HepG2 (cell line): ENCODE measurements around the gene SLCO1C1. TPM values are rescaled to one million over a fixed set of nuclear protein-coding genes. Genes with fewer than 3 reads are reported as not detected.

Experiments
- CBX1 ChIP-seq: IDR thresholded peaks from one replicate; pipeline ENCODE4 v1.6.1; 2016; ENCODE audit warnings: antibody characterized with exemption, low read depth
- HOXA9 ChIP-seq: sonication (generic); formaldehyde crosslinking; IDR thresholded peaks from 2 replicates; pipeline ENCODE4 v1.8.1; 2022; ENCODE audit warnings: missing genetic modification reagents, mild to moderate bottlenecking, moderate library complexity, borderline replicate concordance
- MED13 ChIP-seq: sonication (generic); formaldehyde crosslinking; IDR thresholded peaks from 2 replicates; pipeline ENCODE4 v1.5.0; 2020; ENCODE audit warnings: missing genetic modification reagents
- REXO4 ChIP-seq: sonication (generic); formaldehyde crosslinking; IDR thresholded peaks from 2 replicates; pipeline ENCODE4 v1.8.0; 2022; ENCODE audit warnings: missing genetic modification reagents, mild to moderate bottlenecking, borderline replicate concordance
- RFXAP ChIP-seq: sonication (generic); formaldehyde crosslinking; IDR thresholded peaks from 2 replicates; pipeline ENCODE4 v1.4.0; 2020; ENCODE audit warnings: missing genetic modification reagents, borderline replicate concordance
- SRSF1 ChIP-seq: fragments of 200-400 bp; formaldehyde crosslinking; optimal IDR thresholded peaks from 2 replicates; pipeline ENCODE3; 2017; ENCODE audit warnings: mild to moderate bottlenecking, low read depth, low read length, moderate library complexity
- ZNF205 ChIP-seq: IDR thresholded peaks from 2 replicates; pipeline ENCODE4 v1.6.1; 2018; ENCODE audit warnings: missing biosample characterization, missing genetic modification reagents
- ZNF335 ChIP-seq: sonication (generic); formaldehyde crosslinking; IDR thresholded peaks from 2 replicates; pipeline ENCODE4 v1.4.0; 2020; ENCODE audit warnings: missing genetic modification reagents
- polyA plus RNA-seq, 8 experiments: library from polyadenylated mRNA; depleted of rRNA in 3 of 8; stranded (reverse) in 7 of 8; unstranded in 1 of 8; fragments of >200 nt; fragmentation: Illumina TruSeq in 4 of 8; extraction: Trizol in 4 of 8; gene quantifications; 2 replicates each; pipeline versions ENCODE4 v1.2.1 to v1.2.3, GENCODE V29; 2011 to 2016; ENCODE audit warnings: low read depth in 4 of 8, missing spikeins in 1 of 8, mixed read lengths in 1 of 8; ENCODE audit not compliant: insufficient read depth in 1 of 8
- total RNA-seq, 5 experiments: library from RNA; depleted of rRNA; stranded (reverse); fragments of >200 nt; fragmentation: Illumina TruSeq; extraction: Trizol; gene quantifications; 2 replicates each; pipeline ENCODE4 v1.2.3, GENCODE V29; 2016; ENCODE audit warnings: low read depth in 1 of 5
- TF ChIP-seq, protein P1 (sequence below): sonication (generic); formaldehyde crosslinking; IDR thresholded peaks from 2 replicates; pipeline ENCODE4 v1.5.0; 2020; ENCODE audit warnings: mild to moderate bottlenecking, missing genetic modification reagents
- TF ChIP-seq, protein P2 (sequence below): sonication (generic); formaldehyde crosslinking; IDR thresholded peaks from 2 replicates; pipeline ENCODE4 v1.5.0; 2020; ENCODE audit warnings: mild to moderate bottlenecking, missing genetic modification reagents, moderate library complexity
- TF ChIP-seq, protein P3 (sequence below): IDR thresholded peaks from 2 replicates; pipeline ENCODE4 v1.4.0; 2020; ENCODE audit warnings: mild to moderate bottlenecking, missing genetic modification reagents
- TF ChIP-seq, protein P4 (sequence below): sonication (generic); formaldehyde crosslinking; IDR thresholded peaks from 2 replicates; pipeline ENCODE4 v1.5.0; 2020; ENCODE audit warnings: missing genetic modification reagents
- TF ChIP-seq, protein P5 (sequence below): sonication (generic); formaldehyde crosslinking; IDR thresholded peaks from 2 replicates; pipeline ENCODE4 v1.4.0; 2020; ENCODE audit warnings: missing genetic modification reagents
- TF ChIP-seq, protein P6 (sequence below): IDR thresholded peaks from 2 replicates; pipeline ENCODE4 v1.6.1; 2018; ENCODE audit warnings: missing genetic modification reagents

The SLCO1C1 gene
- total and polyA plus RNA-seq, 2 of the 13 experiments (the other 11 are each of a cell fraction or from before 2014, with no cell fraction given) = not detected

DNA sequence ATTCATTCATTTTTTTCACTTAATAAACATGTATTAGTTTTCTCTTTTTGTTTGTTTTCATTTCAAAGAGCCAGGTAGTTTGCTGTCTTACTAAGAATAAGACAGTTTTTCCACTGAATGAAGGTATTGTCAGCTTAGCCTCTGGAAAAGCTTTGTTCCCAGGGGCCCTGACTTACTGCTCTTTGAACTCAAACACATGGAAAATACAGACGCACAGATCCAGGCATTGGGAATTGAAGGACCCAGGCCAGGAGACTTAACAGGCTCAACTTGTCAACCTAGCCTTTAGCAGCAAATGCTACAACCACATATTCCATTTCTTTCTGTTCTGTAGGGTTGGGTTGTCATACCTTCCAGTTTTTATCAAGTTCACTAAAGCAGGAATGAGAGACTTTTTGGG is 38.5 kb upstream of the SLCO1C1 start (continued):
- TF ChIP-seq, protein P1, sequence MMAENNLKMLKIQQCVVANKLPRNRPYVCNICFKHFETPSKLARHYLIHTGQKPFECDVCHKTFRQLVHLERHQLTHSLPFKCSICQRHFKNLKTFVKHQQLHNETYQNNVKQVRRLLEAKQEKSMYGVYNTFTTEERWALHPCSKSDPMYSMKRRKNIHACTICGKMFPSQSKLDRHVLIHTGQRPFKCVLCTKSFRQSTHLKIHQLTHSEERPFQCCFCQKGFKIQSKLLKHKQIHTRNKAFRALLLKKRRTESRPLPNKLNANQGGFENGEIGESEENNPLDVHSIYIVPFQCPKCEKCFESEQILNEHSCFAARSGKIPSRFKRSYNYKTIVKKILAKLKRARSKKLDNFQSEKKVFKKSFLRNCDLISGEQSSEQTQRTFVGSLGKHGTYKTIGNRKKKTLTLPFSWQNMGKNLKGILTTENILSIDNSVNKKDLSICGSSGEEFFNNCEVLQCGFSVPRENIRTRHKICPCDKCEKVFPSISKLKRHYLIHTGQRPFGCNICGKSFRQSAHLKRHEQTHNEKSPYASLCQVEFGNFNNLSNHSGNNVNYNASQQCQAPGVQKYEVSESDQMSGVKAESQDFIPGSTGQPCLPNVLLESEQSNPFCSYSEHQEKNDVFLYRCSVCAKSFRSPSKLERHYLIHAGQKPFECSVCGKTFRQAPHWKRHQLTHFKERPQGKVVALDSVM (CRISPR knock-in tag) = no peak
- no peak for TF ChIP-seq REXO4
- TF ChIP-seq HOXA9 (CRISPR knock-in tag) = no peak
- no peak for TF ChIP-seq SRSF1
- no peak for TF ChIP-seq MED13 (CRISPR knock-in tag)
- TF ChIP-seq ZNF205 = no peak
- 0 out of 2 replicates have a peak, but pooled peaks have one; percentile 37 for TF ChIP-seq RFXAP (CRISPR knock-in tag)
- TF ChIP-seq ZNF335 (CRISPR knock-in tag) = no peak
- TF ChIP-seq, protein P2, sequence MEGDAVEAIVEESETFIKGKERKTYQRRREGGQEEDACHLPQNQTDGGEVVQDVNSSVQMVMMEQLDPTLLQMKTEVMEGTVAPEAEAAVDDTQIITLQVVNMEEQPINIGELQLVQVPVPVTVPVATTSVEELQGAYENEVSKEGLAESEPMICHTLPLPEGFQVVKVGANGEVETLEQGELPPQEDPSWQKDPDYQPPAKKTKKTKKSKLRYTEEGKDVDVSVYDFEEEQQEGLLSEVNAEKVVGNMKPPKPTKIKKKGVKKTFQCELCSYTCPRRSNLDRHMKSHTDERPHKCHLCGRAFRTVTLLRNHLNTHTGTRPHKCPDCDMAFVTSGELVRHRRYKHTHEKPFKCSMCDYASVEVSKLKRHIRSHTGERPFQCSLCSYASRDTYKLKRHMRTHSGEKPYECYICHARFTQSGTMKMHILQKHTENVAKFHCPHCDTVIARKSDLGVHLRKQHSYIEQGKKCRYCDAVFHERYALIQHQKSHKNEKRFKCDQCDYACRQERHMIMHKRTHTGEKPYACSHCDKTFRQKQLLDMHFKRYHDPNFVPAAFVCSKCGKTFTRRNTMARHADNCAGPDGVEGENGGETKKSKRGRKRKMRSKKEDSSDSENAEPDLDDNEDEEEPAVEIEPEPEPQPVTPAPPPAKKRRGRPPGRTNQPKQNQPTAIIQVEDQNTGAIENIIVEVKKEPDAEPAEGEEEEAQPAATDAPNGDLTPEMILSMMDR (CRISPR knock-in tag) = no peak
- TF ChIP-seq, protein P3, sequence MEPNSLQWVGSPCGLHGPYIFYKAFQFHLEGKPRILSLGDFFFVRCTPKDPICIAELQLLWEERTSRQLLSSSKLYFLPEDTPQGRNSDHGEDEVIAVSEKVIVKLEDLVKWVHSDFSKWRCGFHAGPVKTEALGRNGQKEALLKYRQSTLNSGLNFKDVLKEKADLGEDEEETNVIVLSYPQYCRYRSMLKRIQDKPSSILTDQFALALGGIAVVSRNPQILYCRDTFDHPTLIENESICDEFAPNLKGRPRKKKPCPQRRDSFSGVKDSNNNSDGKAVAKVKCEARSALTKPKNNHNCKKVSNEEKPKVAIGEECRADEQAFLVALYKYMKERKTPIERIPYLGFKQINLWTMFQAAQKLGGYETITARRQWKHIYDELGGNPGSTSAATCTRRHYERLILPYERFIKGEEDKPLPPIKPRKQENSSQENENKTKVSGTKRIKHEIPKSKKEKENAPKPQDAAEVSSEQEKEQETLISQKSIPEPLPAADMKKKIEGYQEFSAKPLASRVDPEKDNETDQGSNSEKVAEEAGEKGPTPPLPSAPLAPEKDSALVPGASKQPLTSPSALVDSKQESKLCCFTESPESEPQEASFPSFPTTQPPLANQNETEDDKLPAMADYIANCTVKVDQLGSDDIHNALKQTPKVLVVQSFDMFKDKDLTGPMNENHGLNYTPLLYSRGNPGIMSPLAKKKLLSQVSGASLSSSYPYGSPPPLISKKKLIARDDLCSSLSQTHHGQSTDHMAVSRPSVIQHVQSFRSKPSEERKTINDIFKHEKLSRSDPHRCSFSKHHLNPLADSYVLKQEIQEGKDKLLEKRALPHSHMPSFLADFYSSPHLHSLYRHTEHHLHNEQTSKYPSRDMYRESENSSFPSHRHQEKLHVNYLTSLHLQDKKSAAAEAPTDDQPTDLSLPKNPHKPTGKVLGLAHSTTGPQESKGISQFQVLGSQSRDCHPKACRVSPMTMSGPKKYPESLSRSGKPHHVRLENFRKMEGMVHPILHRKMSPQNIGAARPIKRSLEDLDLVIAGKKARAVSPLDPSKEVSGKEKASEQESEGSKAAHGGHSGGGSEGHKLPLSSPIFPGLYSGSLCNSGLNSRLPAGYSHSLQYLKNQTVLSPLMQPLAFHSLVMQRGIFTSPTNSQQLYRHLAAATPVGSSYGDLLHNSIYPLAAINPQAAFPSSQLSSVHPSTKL (CRISPR knock-in tag) = peak; percentile 93
- TF ChIP-seq, protein P4, sequence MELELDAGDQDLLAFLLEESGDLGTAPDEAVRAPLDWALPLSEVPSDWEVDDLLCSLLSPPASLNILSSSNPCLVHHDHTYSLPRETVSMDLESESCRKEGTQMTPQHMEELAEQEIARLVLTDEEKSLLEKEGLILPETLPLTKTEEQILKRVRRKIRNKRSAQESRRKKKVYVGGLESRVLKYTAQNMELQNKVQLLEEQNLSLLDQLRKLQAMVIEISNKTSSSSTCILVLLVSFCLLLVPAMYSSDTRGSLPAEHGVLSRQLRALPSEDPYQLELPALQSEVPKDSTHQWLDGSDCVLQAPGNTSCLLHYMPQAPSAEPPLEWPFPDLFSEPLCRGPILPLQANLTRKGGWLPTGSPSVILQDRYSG (CRISPR knock-in tag) = no peak
- no peak for TF ChIP-seq CBX1
- TF ChIP-seq, protein P5, sequence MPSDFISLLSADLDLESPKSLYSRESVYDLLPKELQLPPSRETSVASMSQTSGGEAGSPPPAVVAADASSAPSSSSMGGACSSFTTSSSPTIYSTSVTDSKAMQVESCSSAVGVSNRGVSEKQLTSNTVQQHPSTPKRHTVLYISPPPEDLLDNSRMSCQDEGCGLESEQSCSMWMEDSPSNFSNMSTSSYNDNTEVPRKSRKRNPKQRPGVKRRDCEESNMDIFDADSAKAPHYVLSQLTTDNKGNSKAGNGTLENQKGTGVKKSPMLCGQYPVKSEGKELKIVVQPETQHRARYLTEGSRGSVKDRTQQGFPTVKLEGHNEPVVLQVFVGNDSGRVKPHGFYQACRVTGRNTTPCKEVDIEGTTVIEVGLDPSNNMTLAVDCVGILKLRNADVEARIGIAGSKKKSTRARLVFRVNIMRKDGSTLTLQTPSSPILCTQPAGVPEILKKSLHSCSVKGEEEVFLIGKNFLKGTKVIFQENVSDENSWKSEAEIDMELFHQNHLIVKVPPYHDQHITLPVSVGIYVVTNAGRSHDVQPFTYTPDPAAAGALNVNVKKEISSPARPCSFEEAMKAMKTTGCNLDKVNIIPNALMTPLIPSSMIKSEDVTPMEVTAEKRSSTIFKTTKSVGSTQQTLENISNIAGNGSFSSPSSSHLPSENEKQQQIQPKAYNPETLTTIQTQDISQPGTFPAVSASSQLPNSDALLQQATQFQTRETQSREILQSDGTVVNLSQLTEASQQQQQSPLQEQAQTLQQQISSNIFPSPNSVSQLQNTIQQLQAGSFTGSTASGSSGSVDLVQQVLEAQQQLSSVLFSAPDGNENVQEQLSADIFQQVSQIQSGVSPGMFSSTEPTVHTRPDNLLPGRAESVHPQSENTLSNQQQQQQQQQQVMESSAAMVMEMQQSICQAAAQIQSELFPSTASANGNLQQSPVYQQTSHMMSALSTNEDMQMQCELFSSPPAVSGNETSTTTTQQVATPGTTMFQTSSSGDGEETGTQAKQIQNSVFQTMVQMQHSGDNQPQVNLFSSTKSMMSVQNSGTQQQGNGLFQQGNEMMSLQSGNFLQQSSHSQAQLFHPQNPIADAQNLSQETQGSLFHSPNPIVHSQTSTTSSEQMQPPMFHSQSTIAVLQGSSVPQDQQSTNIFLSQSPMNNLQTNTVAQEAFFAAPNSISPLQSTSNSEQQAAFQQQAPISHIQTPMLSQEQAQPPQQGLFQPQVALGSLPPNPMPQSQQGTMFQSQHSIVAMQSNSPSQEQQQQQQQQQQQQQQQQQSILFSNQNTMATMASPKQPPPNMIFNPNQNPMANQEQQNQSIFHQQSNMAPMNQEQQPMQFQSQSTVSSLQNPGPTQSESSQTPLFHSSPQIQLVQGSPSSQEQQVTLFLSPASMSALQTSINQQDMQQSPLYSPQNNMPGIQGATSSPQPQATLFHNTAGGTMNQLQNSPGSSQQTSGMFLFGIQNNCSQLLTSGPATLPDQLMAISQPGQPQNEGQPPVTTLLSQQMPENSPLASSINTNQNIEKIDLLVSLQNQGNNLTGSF = no peak
- TF ChIP-seq, protein P6, sequence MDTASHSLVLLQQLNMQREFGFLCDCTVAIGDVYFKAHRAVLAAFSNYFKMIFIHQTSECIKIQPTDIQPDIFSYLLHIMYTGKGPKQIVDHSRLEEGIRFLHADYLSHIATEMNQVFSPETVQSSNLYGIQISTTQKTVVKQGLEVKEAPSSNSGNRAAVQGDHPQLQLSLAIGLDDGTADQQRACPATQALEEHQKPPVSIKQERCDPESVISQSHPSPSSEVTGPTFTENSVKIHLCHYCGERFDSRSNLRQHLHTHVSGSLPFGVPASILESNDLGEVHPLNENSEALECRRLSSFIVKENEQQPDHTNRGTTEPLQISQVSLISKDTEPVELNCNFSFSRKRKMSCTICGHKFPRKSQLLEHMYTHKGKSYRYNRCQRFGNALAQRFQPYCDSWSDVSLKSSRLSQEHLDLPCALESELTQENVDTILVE (CRISPR knock-in tag) = no peak
